Fibroblast of lung (primary cell): ENCODE data around the gene CDYL2.

Experiments used
- EZH2 ChIP-seq: IDR thresholded peaks from 2 replicates; pipeline ENCODE4 v1.5.1; 2012; ENCODE audit warnings: low read length, control low read depth, mild to moderate bottlenecking; ENCODE audit errors: missing control alignments
- TF ChIP-seq, protein P1 (sequence below), 2 donors: IDR thresholded peaks in 1 of 2; conservative IDR thresholded peaks in 1 of 2; 1 replicate in 1 of 2; 2 replicates in 1 of 2; pipeline ENCODE4 v1.5.1; 2011 to 2012; ENCODE audit warnings: low read length in 2 of 2, control low read depth in 1 of 2, inconsistent platforms in 1 of 2, low read depth in 1 of 2, mild to moderate bottlenecking in 1 of 2

DNA sequence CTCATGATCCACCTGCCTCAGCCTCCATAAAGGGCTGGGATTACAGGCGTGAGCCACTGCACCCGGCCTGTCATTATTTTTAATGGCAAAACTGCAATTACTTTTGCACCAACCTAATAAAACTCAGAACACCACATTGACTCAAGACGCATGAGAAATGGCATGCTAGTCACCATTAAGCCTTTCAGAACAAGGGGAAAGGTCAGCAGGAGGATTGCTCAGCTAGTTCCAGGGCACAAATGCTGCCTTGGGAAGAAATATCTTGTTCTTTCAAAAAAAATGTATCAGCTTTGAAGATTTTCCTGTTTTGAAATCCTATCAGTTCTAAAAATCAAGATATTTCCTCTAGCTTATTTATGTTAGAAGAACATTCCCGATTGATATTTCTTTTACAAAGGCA is 32.4 kb upstream of the CDYL2 start:
- TF ChIP-seq, protein P1, sequence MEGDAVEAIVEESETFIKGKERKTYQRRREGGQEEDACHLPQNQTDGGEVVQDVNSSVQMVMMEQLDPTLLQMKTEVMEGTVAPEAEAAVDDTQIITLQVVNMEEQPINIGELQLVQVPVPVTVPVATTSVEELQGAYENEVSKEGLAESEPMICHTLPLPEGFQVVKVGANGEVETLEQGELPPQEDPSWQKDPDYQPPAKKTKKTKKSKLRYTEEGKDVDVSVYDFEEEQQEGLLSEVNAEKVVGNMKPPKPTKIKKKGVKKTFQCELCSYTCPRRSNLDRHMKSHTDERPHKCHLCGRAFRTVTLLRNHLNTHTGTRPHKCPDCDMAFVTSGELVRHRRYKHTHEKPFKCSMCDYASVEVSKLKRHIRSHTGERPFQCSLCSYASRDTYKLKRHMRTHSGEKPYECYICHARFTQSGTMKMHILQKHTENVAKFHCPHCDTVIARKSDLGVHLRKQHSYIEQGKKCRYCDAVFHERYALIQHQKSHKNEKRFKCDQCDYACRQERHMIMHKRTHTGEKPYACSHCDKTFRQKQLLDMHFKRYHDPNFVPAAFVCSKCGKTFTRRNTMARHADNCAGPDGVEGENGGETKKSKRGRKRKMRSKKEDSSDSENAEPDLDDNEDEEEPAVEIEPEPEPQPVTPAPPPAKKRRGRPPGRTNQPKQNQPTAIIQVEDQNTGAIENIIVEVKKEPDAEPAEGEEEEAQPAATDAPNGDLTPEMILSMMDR (conservative IDR thresholded peaks at IDR 0.05 in 1 of 2, IDR thresholded peaks at IDR 0.05 in 1 of 2; ENCODE audit: low read depth in 1 of 2, low read length in 2 of 2), result no peak
- TF ChIP-seq EZH2, result no peak
